H9 (cell line): ENCODE results near the gene TNFRSF11A. TPM values are rescaled to one million over a fixed set of nuclear protein-coding genes. Genes with fewer than 3 reads are reported as not detected.

Experiments used
- DNase-seq: peaks from one replicate; pipeline ENCODE4 v3.0.0-alpha.2; 2017
- H2AFZ ChIP-seq: one replicate; pipeline ENCODE4 v1.6.1; 2013; ENCODE audit warnings: mild to moderate bottlenecking, low read length, control low read depth, moderate library complexity
- H2AK5ac ChIP-seq: 2 replicates; pipeline ENCODE4 v1.6.1; 2013; ENCODE audit warnings: low read length, control low read depth, mixed read lengths; ENCODE audit not compliant: insufficient read length
- H2BK120ac ChIP-seq: one replicate; pipeline ENCODE4 v1.6.1; 2013; ENCODE audit warnings: low read depth, mild to moderate bottlenecking, low read length, control low read depth, inconsistent platforms; ENCODE audit not compliant: poor library complexity, severe bottlenecking
- H2BK12ac ChIP-seq: 2 replicates; pipeline ENCODE4 v1.6.1; 2013; ENCODE audit warnings: low read length, control low read depth, mixed read lengths, low read depth; ENCODE audit not compliant: insufficient read length
- H2BK15ac ChIP-seq: 2 replicates; pipeline ENCODE4 v1.6.1; 2013; ENCODE audit warnings: low read depth, low read length, control low read depth
- H2BK20ac ChIP-seq: one replicate; pipeline ENCODE4 v1.6.1; 2013; ENCODE audit warnings: low read depth, mild to moderate bottlenecking, low read length, control low read depth, inconsistent platforms; ENCODE audit not compliant: poor library complexity, severe bottlenecking
- H2BK5ac ChIP-seq: 2 replicates; pipeline ENCODE4 v1.6.1; 2013; ENCODE audit warnings: low read length, control low read depth, mixed read lengths; ENCODE audit not compliant: insufficient read length
- H3K14ac ChIP-seq: 2 replicates; pipeline ENCODE4 v1.6.1; 2013; ENCODE audit warnings: low read length, control low read depth; ENCODE audit not compliant: insufficient read depth
- H3K18ac ChIP-seq: 2 replicates; pipeline ENCODE4 v1.6.1; 2013; ENCODE audit warnings: low read depth, mild to moderate bottlenecking, mixed read lengths, low read length, control low read depth; ENCODE audit not compliant: insufficient read length
- H3K23ac ChIP-seq: 2 replicates; pipeline ENCODE4 v1.6.1; 2013; ENCODE audit warnings: low read length, control low read depth, mixed read lengths, low read depth; ENCODE audit not compliant: insufficient read length
- H3K23me2 ChIP-seq: 2 replicates; pipeline ENCODE4 v1.6.1; 2013; ENCODE audit warnings: low read depth, mild to moderate bottlenecking, mixed read lengths, low read length, control low read depth; ENCODE audit not compliant: insufficient read length, poor library complexity, severe bottlenecking
- H3K27ac ChIP-seq: 2 replicates; pipeline ENCODE4 v1.5.1; 2013; ENCODE audit warnings: low read length, control low read depth, mixed read lengths, low read depth; ENCODE audit not compliant: insufficient read length
- H3K27me3 ChIP-seq: 2 replicates; pipeline ENCODE4 v1.6.1; 2013; ENCODE audit warnings: low read length, control low read depth, inconsistent platforms; ENCODE audit not compliant: insufficient read depth
- H3K4ac ChIP-seq: 2 replicates; pipeline ENCODE4 v1.6.1; 2013; ENCODE audit warnings: low read depth, mild to moderate bottlenecking, control low read depth, inconsistent platforms, low read length, moderate library complexity
- H3K4me1 ChIP-seq: 2 replicates; pipeline ENCODE4 v1.6.1; 2013; ENCODE audit warnings: low read length, control low read depth, inconsistent platforms; ENCODE audit not compliant: insufficient read depth
- H3K4me2 ChIP-seq: 2 replicates; pipeline ENCODE4 v1.6.1; 2013; ENCODE audit warnings: low read length, control low read depth, mixed read lengths; ENCODE audit not compliant: insufficient read length, insufficient read depth
- H3K56ac ChIP-seq: 2 replicates; pipeline ENCODE4 v1.6.1; 2013; ENCODE audit warnings: low read depth, mild to moderate bottlenecking, mixed read lengths, low read length, control low read depth; ENCODE audit not compliant: insufficient read length
- H3K79me1 ChIP-seq: 2 replicates; pipeline ENCODE4 v1.6.1; 2013; ENCODE audit warnings: low read depth, mild to moderate bottlenecking, moderate library complexity, low read length, control low read depth, inconsistent platforms; ENCODE audit not compliant: insufficient read depth, poor library complexity, severe bottlenecking
- H3K79me2 ChIP-seq: 2 replicates; pipeline ENCODE4 v1.6.1; 2013; ENCODE audit warnings: low read length, control low read depth, inconsistent platforms; ENCODE audit not compliant: insufficient read depth
- H3K9ac ChIP-seq: 2 replicates; pipeline ENCODE4 v1.6.1; 2013; ENCODE audit warnings: low read length, control low read depth, mixed read lengths; ENCODE audit not compliant: insufficient read length; ENCODE audit errors: extremely low read depth
- H3K9me3 ChIP-seq: one replicate; pipeline ENCODE4 v1.6.1; 2013; ENCODE audit warnings: low read depth, low read length, inconsistent platforms; ENCODE audit not compliant: control insufficient read depth
- H3T11ph ChIP-seq: one replicate; pipeline ENCODE4 v1.6.1; 2013; ENCODE audit warnings: mild to moderate bottlenecking, low read length, control low read depth, inconsistent platforms
- H4K20me1 ChIP-seq: one replicate; pipeline ENCODE4 v1.6.1; 2013; ENCODE audit not compliant: control insufficient read depth, insufficient read length, insufficient read depth
- H4K5ac ChIP-seq: 2 replicates; pipeline ENCODE4 v1.6.1; 2013; ENCODE audit warnings: low read depth, mild to moderate bottlenecking, mixed read lengths, low read length, control low read depth; ENCODE audit not compliant: insufficient read length
- H4K8ac ChIP-seq: replicated peaks from 2 replicates; pipeline ENCODE4 v1.6.1; 2013; ENCODE audit warnings: low read length, control low read depth, mixed read lengths, low read depth; ENCODE audit not compliant: insufficient read length
- H4K91ac ChIP-seq: 2 replicates; pipeline ENCODE4 v1.6.1; 2013; ENCODE audit warnings: low read depth, mild to moderate bottlenecking, moderate library complexity, mixed read lengths, low read length, control low read depth; ENCODE audit not compliant: insufficient read length
- H3K27ac Mint-ChIP-seq, 3 experiments: 2 replicates in 2 of 3; 3 replicates in 1 of 3; pipeline ENCODE4 v1.8.0; 2020 to 2021; ENCODE audit warnings: mixed read lengths in 3 of 3, mild to moderate bottlenecking in 1 of 3, moderate library complexity in 1 of 3
- H3K27me3 Mint-ChIP-seq: 2 replicates; pipeline ENCODE4 v1.8.0; 2021; ENCODE audit warnings: low read depth, mild to moderate bottlenecking, moderate library complexity, mixed read lengths
- H3K36me3 Mint-ChIP-seq, 3 experiments: 2 replicates in 2 of 3; 3 replicates in 1 of 3; pipeline ENCODE4 v1.8.0; 2020 to 2021; ENCODE audit warnings: low read depth in 3 of 3, mixed read lengths in 3 of 3; ENCODE audit not compliant: insufficient read depth in 1 of 3
- H3K4me1 Mint-ChIP-seq, 2 experiments: 2 replicates each; pipeline ENCODE4 v1.8.0; 2020; ENCODE audit warnings: mixed read lengths in 2 of 2
- H3K4me3 Mint-ChIP-seq, 2 experiments: 2 replicates in 1 of 2; 3 replicates in 1 of 2; pipeline ENCODE4 v1.8.0; 2020 to 2021; ENCODE audit warnings: mild to moderate bottlenecking in 2 of 2, mixed read lengths in 2 of 2, moderate library complexity in 1 of 2
- H3K9me3 Mint-ChIP-seq, 2 experiments: 2 replicates in 1 of 2; 3 replicates in 1 of 2; pipeline ENCODE4 v1.8.0; 2020; ENCODE audit warnings: mild to moderate bottlenecking in 2 of 2, mixed read lengths in 2 of 2, moderate library complexity in 1 of 2
- WGBS: extraction: QIAGEN DNeasy Blood & Tissue Kit; methylation state at CpG from one replicate; pipeline ENCODE4 v1.1.7; 2013; ENCODE audit warnings: missing lambda C conversion rate, low lambda C conversion rate, mixed read lengths; ENCODE audit not compliant: insufficient read length; ENCODE audit errors: extremely low coverage; 5-methylcytosine and 5-hydroxymethylcytosine counted together
- total RNA-seq: library from RNA; stranded (reverse); gene quantifications from 2 replicates; pipeline ENCODE4 v1.2.1, GENCODE V29; 2021
- TF ChIP-seq, protein P1 (sequence below): fragments of 200-600 bp; sonication (generic); conservative IDR thresholded peaks from 3 replicates; pipeline ENCODE4 v1.8.0; 2021; ENCODE audit warnings: antibody characterized with exemption, mild to moderate bottlenecking

TNFRSF11A gene
- total RNA-seq, 1 experiment from 2014 or later = 7.8 TPM

DNA sequence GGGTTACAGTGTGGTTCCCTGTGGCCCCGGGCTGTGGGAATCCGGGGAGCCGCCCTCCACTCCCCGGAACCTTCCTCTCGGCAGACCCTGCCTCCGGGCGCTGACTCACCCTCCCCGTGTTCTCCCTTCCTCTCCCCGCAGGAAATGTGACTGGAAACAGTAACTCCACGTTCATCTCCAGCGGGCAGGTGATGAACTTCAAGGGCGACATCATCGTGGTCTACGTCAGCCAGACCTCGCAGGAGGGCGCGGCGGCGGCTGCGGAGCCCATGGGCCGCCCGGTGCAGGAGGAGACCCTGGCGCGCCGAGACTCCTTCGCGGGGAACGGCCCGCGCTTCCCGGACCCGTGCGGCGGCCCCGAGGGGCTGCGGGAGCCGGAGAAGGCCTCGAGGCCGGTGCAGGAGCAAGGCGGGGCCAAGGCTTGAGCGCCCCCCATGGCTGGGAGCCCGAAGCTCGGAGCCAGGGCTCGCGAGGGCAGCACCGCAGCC is 59.5 kb downstream of the TNFRSF11A start:
- Mint-ChIP-seq H3K27ac (no peak overlapping the region), H3K9me3 (no peaks in the 10 kb centered on the region), H3K4me1 (peaks cover 23 to 30% of the 10 kb centered on the region in 2 experiments), H3K4me3 (peak overlapping the region in 1 of 2 experiments; percentile 32; a peak in 2 of 5 replicates), H3K36me3 (peaks cover 11 to 20% (median 19%) of the 10 kb centered on the region in 3 experiments), H3K27me3 (peaks cover 5% of the 10 kb centered on the region)
- Histone ChIP-seq H2BK12ac (no peak overlapping the region), H3K27me3 (no peaks in the 10 kb centered on the region), H3K23me2 (no peaks in the 10 kb centered on the region), H2BK120ac (no peak overlapping the region), H3K56ac (no peak overlapping the region), H3K23ac (no peak overlapping the region), H3K4me2 (no peak overlapping the region), H3K79me2 (no peaks in the 10 kb centered on the region), H3K9me3 (no peaks in the 10 kb centered on the region), H4K5ac (no peak overlapping the region), H3K18ac (no peak overlapping the region), H3K14ac (peak overlapping the region; percentile 13; the same call in 1 of the 2 replicates), H3K9ac (no peak overlapping the region), H3K27ac (no peak overlapping the region), H2AFZ (no peak overlapping the region), H3K4ac (no peak overlapping the region; the same call in 1 of the 2 replicates), H4K20me1 (no peaks in the 10 kb centered on the region), H3K4me1 (no peaks in the 10 kb centered on the region; the same call in 1 of the 2 replicates), H3T11ph (no peak overlapping the region), H4K8ac (no peak overlapping the region), H2AK5ac (no peak overlapping the region), H3K79me1 (no peaks in the 10 kb centered on the region), H2BK15ac (no peak overlapping the region), H2BK5ac (no peak overlapping the region), H2BK20ac (no peak overlapping the region), H4K91ac (no peak overlapping the region)
- no CpG with 5 or more reads among the region's 46 CpGs for WGBS
- peak; percentile 56 for DNase-seq
- TF ChIP-seq, protein P1, sequence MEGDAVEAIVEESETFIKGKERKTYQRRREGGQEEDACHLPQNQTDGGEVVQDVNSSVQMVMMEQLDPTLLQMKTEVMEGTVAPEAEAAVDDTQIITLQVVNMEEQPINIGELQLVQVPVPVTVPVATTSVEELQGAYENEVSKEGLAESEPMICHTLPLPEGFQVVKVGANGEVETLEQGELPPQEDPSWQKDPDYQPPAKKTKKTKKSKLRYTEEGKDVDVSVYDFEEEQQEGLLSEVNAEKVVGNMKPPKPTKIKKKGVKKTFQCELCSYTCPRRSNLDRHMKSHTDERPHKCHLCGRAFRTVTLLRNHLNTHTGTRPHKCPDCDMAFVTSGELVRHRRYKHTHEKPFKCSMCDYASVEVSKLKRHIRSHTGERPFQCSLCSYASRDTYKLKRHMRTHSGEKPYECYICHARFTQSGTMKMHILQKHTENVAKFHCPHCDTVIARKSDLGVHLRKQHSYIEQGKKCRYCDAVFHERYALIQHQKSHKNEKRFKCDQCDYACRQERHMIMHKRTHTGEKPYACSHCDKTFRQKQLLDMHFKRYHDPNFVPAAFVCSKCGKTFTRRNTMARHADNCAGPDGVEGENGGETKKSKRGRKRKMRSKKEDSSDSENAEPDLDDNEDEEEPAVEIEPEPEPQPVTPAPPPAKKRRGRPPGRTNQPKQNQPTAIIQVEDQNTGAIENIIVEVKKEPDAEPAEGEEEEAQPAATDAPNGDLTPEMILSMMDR = peak; percentile 18; the same call in 2 of the 3 replicates
